ENCODE data around the gene CARD19. TPM values are rescaled to one million over a fixed set of nuclear protein-coding genes. Genes with fewer than 3 reads are reported as not detected.

The CARD19 gene
- total and polyA plus RNA-seq, 4 donors = 47.7 to 92.3 (median 65.3) TPM

GRCh38 chr9:93124793-93125192, 28.8 kb downstream of the CARD19 start:
- H3K36me3 ChIP-seq (ENCODE audit: control insufficient read depth in 1 of 2, insufficient read depth in 2 of 2, low read length in 1 of 2) = peaks cover 0 to 7% of the 10 kb centered on the region in 2 donors

GRCh38 chr9:93125331-93125894, 29.4 kb downstream of the CARD19 start:
- Histone ChIP-seq H3K27me3 (ENCODE audit: control insufficient read depth in 1 of 2, insufficient read depth in 2 of 2, low read length in 1 of 2) (no peaks in the 10 kb centered on the region), H3K27ac (ENCODE audit: low read depth in 1 of 2, low read length in 2 of 2) (no peak overlapping the region), H3K4me1 (ENCODE audit: control insufficient read depth in 1 of 2, insufficient read depth in 2 of 2, low read length in 2 of 2) (no peaks in the 10 kb centered on the region), H3K36me3 (ENCODE audit: control insufficient read depth in 1 of 2, insufficient read depth in 2 of 2, low read length in 1 of 2) (peaks cover 0 to 7% of the 10 kb centered on the region in 2 donors), H3K9me3 (ENCODE audit: control insufficient read depth, low read length) (no peaks in the 10 kb centered on the region), H3K4me3 (ENCODE audit: low read length in 2 of 2) (no peak overlapping the region)
- ATAC-seq (ENCODE audit: low FRiP score) (no peak), DNase-seq (peak; percentile 15 to 30)
- 87 to 88% methylated on average over 10 of the region's 10 CpGs for WGBS, 2 donors
- intact Hi-C loops (cut with DNase I) = no loop called here

More at GRCh38 chr9:93124793-93125192, 28.8 kb downstream of the CARD19 start:
- Histone ChIP-seq H3K9me3 (ENCODE audit: control insufficient read depth, low read length) (no peaks in the 10 kb centered on the region), H3K4me3 (ENCODE audit: low read length in 2 of 2) (no peak overlapping the region), H3K27me3 (ENCODE audit: control insufficient read depth in 1 of 2, insufficient read depth in 2 of 2, low read length in 1 of 2) (no peaks in the 10 kb centered on the region), H3K4me1 (ENCODE audit: control insufficient read depth in 1 of 2, insufficient read depth in 2 of 2, low read length in 2 of 2) (no peaks in the 10 kb centered on the region), H3K27ac (ENCODE audit: low read depth in 1 of 2, low read length in 2 of 2) (no peak overlapping the region)
- no peak for ATAC-seq (ENCODE audit: low FRiP score)
- peak; percentile 43 to 54 for DNase-seq
- WGBS, 2 donors = 91 to 92% methylated on average over 16 of the region's 16 CpGs
- intact Hi-C loops (cut with DNase I) = no loop called here

- H3K4me3 ChIP-seq (ENCODE audit: low read length in 2 of 2) = no peak overlapping the region
- no peaks in the 10 kb centered on the region for H3K4me1 ChIP-seq (ENCODE audit: control insufficient read depth in 1 of 2, insufficient read depth in 2 of 2, low read length in 2 of 2)
- 71 to 74% methylated on average over 23 of the region's 23 CpGs for WGBS, 2 donors
- peaks cover 0 to 7% of the 10 kb centered on the region in 2 donors for H3K36me3 ChIP-seq (ENCODE audit: control insufficient read depth in 1 of 2, insufficient read depth in 2 of 2, low read length in 1 of 2)
- no peak overlapping the region for H3K27ac ChIP-seq (ENCODE audit: low read depth in 1 of 2, low read length in 2 of 2)
- H3K9me3 ChIP-seq (ENCODE audit: control insufficient read depth, low read length) = no peaks in the 10 kb centered on the region
- H3K27me3 ChIP-seq (ENCODE audit: control insufficient read depth in 1 of 2, insufficient read depth in 2 of 2, low read length in 1 of 2) = no peaks in the 10 kb centered on the region
- intact Hi-C loops (cut with DNase I) = no loop called here
- peak; percentile 43 to 73 for DNase-seq
- ATAC-seq (ENCODE audit: low FRiP score) = no peak
These were observed 30.2 kb downstream of the CARD19 start for GRCh38 chr9:93126151-93126781.

- Histone ChIP-seq H3K36me3 (ENCODE audit: control insufficient read depth in 1 of 2, insufficient read depth in 2 of 2, low read length in 1 of 2) (peaks cover 0 to 7% of the 10 kb centered on the region in 2 donors), H3K9me3 (ENCODE audit: control insufficient read depth, low read length) (no peaks in the 10 kb centered on the region), H3K27ac (ENCODE audit: low read depth in 1 of 2, low read length in 2 of 2) (peak overlapping the region; percentile 2 to 49), H3K4me1 (ENCODE audit: control insufficient read depth in 1 of 2, insufficient read depth in 2 of 2, low read length in 2 of 2) (no peaks in the 10 kb centered on the region), H3K4me3 (ENCODE audit: low read length in 2 of 2) (no peak overlapping the region), H3K27me3 (ENCODE audit: control insufficient read depth in 1 of 2, insufficient read depth in 2 of 2, low read length in 1 of 2) (no peaks in the 10 kb centered on the region)
- DNase-seq (peak; percentile 80 to 87), ATAC-seq (ENCODE audit: low FRiP score) (peak; percentile 65)
- WGBS, 2 donors = 21 to 23% methylated on average over 18 of the region's 18 CpGs
- intact Hi-C loops (cut with DNase I) = no loop called here
These were observed 30.9 kb downstream of the CARD19 start for GRCh38 chr9:93126825-93127368.

GRCh38 chr9:93127395-93127911, 31.4 kb downstream of the CARD19 start:
- intact Hi-C loops (cut with DNase I) = no loop called here
- Histone ChIP-seq H3K4me3 (ENCODE audit: low read length in 2 of 2) (no peak overlapping the region), H3K27ac (ENCODE audit: low read depth in 1 of 2, low read length in 2 of 2) (peak overlapping the region; percentile 2 to 49), H3K9me3 (ENCODE audit: control insufficient read depth, low read length) (no peaks in the 10 kb centered on the region), H3K27me3 (ENCODE audit: control insufficient read depth in 1 of 2, insufficient read depth in 2 of 2, low read length in 1 of 2) (no peaks in the 10 kb centered on the region), H3K4me1 (ENCODE audit: control insufficient read depth in 1 of 2, insufficient read depth in 2 of 2, low read length in 2 of 2) (no peaks in the 10 kb centered on the region), H3K36me3 (ENCODE audit: control insufficient read depth in 1 of 2, insufficient read depth in 2 of 2, low read length in 1 of 2) (peaks cover 0 to 7% of the 10 kb centered on the region in 2 donors)
- WGBS, 2 donors = 20 to 21% methylated on average over 8 of the region's 8 CpGs
- ATAC-seq (ENCODE audit: low FRiP score) = no peak
- DNase-seq = peak; percentile 64 to 74

- intact Hi-C loops (cut with DNase I) = no loop called here
- Histone ChIP-seq H3K27ac (ENCODE audit: low read depth in 1 of 2, low read length in 2 of 2) (no peak overlapping the region), H3K4me1 (ENCODE audit: control insufficient read depth in 1 of 2, insufficient read depth in 2 of 2, low read length in 2 of 2) (no peaks in the 10 kb centered on the region), H3K36me3 (ENCODE audit: control insufficient read depth in 1 of 2, insufficient read depth in 2 of 2, low read length in 1 of 2) (peaks cover 0 to 6% of the 10 kb centered on the region in 2 donors), H3K27me3 (ENCODE audit: control insufficient read depth in 1 of 2, insufficient read depth in 2 of 2, low read length in 1 of 2) (no peaks in the 10 kb centered on the region), H3K9me3 (ENCODE audit: control insufficient read depth, low read length) (no peaks in the 10 kb centered on the region), H3K4me3 (ENCODE audit: low read length in 2 of 2) (no peak overlapping the region)
- 79 to 81% methylated on average over 14 of the region's 14 CpGs for WGBS, 2 donors
- no peak for ATAC-seq (ENCODE audit: low FRiP score)
- DNase-seq = peak; percentile 34 to 72
These were observed 32.1 kb downstream of the CARD19 start for GRCh38 chr9:93128011-93128714.

- peaks cover 0 to 3% of the 10 kb centered on the region in 2 donors for H3K36me3 ChIP-seq (ENCODE audit: control insufficient read depth in 1 of 2, insufficient read depth in 2 of 2, low read length in 1 of 2)
- no peaks in the 10 kb centered on the region for H3K4me1 ChIP-seq (ENCODE audit: control insufficient read depth in 1 of 2, insufficient read depth in 2 of 2, low read length in 2 of 2)
- intact Hi-C loops (cut with DNase I) = no loop called here
- DNase-seq (peak in 1 of 2 donors; percentile 51), ATAC-seq (ENCODE audit: low FRiP score) (no peak)
- no peaks in the 10 kb centered on the region for H3K27me3 ChIP-seq (ENCODE audit: control insufficient read depth in 1 of 2, insufficient read depth in 2 of 2, low read length in 1 of 2)
- H3K9me3 ChIP-seq (ENCODE audit: control insufficient read depth, low read length) = no peaks in the 10 kb centered on the region
- WGBS, 2 donors = 82 to 84% methylated on average over 10 of the region's 10 CpGs
- H3K4me3 ChIP-seq (ENCODE audit: low read length in 2 of 2) = no peak overlapping the region
- H3K27ac ChIP-seq (ENCODE audit: low read depth in 1 of 2, low read length in 2 of 2) = no peak overlapping the region
These were observed 32.8 kb downstream of the CARD19 start for GRCh38 chr9:93128715-93129224.

- peak; percentile 78 to 83 for DNase-seq
- Histone ChIP-seq H3K4me1 (ENCODE audit: control insufficient read depth in 1 of 2, insufficient read depth in 2 of 2, low read length in 2 of 2) (no peaks in the 10 kb centered on the region), H3K36me3 (ENCODE audit: control insufficient read depth in 1 of 2, insufficient read depth in 2 of 2, low read length in 1 of 2) (peaks cover 0 to 3% of the 10 kb centered on the region in 2 donors), H3K27ac (ENCODE audit: low read depth in 1 of 2, low read length in 2 of 2) (no peak overlapping the region), H3K9me3 (ENCODE audit: control insufficient read depth, low read length) (no peaks in the 10 kb centered on the region), H3K27me3 (ENCODE audit: control insufficient read depth in 1 of 2, insufficient read depth in 2 of 2, low read length in 1 of 2) (no peaks in the 10 kb centered on the region), H3K4me3 (ENCODE audit: low read length in 2 of 2) (no peak overlapping the region)
- intact Hi-C loops (cut with DNase I) = no loop called here
- no peak for ATAC-seq (ENCODE audit: low FRiP score)
- 55 to 64% methylated on average over 8 of the region's 8 CpGs for WGBS, 2 donors
These were observed 33.3 kb downstream of the CARD19 start for GRCh38 chr9:93129286-93129685.

All from aorta (tissue), 5 donors.